ENCODE results near the gene PNPT1.

The PNPT1 gene

DNA sequence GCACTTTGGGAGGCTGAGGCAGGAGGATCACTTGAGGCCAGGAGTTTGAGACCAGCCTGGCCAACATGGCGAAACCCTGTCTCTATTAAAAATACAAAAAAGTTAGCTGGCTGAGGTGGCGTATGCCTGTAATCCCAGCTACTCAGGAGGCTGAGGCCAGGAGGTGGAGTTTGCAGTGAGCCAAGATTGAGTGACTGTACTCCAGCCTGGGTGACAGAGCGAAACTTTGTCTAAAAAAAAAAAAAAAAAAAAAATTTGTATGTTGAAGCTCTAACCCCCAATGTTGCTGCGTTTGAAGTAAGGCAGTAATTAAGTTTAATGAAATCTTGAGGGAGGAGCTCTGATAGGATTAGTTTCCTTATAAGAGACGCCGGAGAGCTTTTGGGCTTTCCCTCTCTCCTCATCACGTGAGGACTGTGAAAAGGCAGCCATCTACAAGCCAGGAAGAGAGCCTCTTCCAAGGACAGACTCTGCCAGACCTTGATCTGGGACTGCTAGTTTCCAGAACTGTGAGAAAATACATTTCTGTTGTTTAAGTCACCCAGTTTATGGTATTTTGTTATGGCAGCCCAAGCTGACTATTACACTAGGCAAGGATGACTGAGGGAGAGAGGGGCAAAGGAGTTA lies 11.5 kb upstream of the PNPT1 start:
- TF ChIP-seq, protein P1, sequence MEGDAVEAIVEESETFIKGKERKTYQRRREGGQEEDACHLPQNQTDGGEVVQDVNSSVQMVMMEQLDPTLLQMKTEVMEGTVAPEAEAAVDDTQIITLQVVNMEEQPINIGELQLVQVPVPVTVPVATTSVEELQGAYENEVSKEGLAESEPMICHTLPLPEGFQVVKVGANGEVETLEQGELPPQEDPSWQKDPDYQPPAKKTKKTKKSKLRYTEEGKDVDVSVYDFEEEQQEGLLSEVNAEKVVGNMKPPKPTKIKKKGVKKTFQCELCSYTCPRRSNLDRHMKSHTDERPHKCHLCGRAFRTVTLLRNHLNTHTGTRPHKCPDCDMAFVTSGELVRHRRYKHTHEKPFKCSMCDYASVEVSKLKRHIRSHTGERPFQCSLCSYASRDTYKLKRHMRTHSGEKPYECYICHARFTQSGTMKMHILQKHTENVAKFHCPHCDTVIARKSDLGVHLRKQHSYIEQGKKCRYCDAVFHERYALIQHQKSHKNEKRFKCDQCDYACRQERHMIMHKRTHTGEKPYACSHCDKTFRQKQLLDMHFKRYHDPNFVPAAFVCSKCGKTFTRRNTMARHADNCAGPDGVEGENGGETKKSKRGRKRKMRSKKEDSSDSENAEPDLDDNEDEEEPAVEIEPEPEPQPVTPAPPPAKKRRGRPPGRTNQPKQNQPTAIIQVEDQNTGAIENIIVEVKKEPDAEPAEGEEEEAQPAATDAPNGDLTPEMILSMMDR (IDR thresholded peaks at IDR 0.05), result no peak

DNA sequence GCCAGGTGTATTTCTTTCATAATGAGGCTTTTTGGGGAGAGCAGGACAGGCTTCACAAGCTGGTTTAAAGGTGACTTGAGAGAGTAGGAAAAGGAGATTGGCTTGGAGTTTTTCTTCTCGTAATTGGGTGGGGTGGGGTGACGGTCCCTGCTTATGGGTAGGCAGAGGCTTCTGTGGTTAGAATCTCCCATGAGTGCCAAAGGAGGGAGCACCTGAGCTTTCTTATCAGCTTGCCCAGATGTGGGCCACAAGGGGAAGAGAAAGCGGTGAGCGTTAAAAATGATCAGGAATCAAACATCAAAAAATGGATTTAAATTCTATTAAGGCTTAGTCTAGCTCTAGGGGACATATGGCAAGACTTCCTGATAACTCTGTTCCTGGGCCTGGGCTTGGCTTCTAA lies 9.7 kb upstream of the PNPT1 start:
- TF ChIP-seq, protein P1 (IDR thresholded peaks at IDR 0.05), result no peak

DNA sequence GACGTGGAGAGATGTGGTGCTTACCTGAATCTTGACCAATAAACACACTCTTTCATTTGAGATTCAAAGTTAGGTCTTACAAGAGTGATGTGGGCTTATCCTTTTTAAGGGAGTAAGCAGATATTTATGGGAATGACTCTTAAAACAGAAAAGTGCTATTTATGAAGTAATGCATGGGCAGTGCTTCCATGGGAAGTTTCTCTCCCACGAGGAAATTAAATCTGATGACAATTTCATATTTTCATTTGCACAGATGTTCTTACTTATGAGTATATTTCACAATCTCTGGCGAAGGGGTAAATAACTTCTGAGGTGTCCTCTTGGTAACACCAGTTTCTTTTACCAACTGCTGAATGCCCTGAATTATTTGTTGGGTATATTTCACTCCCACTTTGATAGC lies 21.0 kb downstream of the PNPT1 start:
- TF ChIP-seq, protein P1 (IDR thresholded peaks at IDR 0.05), result no peak

DNA sequence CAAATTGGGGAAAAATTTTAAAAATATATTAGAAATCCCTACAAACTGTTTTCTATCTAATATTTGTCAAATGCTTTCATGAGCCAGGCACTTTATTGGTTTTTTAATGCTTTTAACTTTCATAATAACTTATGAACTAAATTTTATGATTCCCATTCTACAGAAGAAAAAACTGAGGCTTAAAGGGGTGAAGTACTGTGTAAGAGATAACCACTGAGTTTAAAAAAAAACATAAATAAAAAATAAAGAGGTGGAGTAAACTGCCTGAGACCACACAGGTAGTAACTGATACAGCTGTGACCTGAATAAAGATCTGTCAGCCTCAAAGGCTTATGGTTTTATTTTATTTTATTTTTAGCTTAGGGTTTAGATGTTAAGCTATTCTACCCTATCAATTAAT lies 24.7 kb downstream of the PNPT1 start:
- TF ChIP-seq, protein P1 (IDR thresholded peaks at IDR 0.05), result no peak

DNA sequence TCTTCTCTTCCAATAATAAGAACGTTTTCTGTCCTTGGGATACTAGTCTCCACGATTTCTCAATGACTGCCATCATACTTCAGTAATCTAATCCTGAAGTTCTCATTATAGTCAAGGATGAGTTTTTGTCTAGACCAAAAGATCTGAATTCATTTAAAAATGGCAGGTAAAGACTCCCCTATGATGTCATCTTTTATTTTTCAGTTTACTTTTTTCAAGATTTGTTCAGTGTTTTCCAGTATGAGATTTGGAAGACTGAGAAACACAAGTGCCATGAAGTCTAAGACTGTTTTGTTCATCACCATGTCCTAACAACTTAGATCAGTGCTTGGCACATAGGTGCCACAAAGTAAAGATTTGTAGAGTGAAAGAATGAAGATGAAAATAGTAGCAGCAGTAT lies 40.4 kb downstream of the PNPT1 start:
- TF ChIP-seq, protein P1 (IDR thresholded peaks at IDR 0.05), result no peak

DNA sequence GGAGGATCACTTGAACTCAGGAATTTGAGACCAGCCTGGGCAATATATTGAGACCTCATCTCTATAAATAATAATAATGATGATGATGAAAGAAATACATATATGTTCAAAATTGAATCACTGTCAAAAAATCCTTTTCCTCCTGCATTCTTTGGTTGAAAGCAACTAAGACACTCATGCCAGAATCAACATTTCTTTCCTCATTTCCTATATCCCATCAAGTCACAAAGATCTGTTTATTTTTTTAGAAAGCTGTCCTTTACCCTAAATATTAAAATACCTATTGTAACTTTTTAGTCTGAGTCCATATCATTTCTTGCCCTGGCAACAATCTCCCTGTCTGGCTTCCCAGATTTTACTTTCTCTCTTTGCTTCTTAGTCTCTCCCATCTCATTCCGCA lies 44.4 kb downstream of the PNPT1 start:
- TF ChIP-seq, protein P1 (IDR thresholded peaks at IDR 0.05), result no peak

DNA sequence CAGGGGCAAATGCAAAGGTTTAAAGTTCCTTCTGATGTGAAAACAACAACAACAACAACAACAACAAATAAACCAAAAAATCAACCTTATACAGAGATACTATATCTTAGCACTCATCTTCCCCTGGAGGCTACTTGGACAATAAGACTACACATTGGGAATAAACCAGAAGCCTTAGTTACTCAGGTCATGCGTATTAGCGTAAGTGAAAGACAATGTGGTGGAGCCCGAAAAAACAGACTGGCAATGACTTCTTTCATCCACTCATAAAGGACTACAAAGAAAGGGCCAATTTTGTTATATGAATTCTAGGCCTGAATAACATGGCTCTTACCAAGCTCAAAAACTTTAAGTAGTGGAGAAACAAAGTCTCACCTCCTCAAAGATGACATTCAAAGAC lies 56.8 kb downstream of the PNPT1 start:
- TF ChIP-seq, protein P1 (IDR thresholded peaks at IDR 0.05), result no peak

DNA sequence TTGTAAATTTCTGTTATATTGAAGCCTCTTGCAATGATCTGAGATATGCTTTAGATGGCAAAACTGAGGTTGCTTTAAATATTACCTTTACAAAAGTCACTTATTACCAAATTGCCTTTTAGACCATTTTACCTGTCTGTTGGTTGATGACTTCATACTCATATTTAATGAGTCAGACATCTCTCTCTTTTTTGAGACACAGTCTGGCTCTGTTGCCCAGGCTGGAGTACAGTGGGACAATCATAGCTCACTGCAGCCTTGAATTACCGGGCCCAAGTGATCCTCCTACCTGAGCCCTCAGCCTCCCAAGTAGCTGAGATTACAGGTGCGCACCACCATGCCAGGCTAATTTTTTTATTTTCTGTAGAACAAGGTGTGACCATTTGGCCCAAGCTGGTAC lies 64.7 kb downstream of the PNPT1 start:
- TF ChIP-seq, protein P1 (IDR thresholded peaks at IDR 0.05), result no peak

All from LNCAP (cell line).